NCI-H146 (cell line): Measurements from ENCODE around the gene CCR7.

Source experiments
- DNase-seq: peaks from one replicate; lab custom pipeline; 2025; lab: John Stamatoyannopoulos, UW

Gene CCR7

DNA sequence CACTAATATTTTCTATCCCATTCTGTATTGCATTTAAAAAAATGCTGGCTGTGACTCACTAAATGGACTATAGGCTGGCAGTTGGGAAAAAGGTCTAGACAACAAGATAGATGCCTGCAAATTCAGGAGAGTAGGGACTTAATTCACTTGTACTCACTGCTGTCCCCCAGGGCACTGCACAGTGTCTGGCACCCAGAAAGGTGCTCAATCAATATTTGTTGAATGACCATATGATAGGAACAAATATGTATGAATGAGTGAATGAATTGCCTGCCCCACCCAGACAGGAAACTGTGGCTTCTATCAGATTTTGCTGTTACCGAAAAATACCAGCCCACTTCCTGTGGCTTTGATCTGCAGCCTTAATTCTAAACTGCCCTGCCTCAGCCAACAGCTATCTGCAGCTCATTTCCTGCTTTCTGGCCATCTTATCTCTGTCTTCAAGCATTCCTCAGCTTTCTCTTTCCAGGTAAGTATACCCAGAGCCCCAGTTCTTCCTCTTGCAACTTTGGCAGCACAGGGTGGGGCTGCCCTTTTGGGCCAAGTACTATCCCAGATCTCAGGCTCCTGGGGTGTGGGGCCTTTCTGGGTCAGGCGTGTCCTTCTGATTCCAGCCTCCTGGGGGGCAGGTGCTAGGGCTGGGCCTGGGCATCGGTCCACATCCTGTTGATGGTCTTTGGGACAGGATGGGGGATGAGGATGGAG, 48.5 kb downstream of the CCR7 start:
- no peak for DNase-seq

DNA sequence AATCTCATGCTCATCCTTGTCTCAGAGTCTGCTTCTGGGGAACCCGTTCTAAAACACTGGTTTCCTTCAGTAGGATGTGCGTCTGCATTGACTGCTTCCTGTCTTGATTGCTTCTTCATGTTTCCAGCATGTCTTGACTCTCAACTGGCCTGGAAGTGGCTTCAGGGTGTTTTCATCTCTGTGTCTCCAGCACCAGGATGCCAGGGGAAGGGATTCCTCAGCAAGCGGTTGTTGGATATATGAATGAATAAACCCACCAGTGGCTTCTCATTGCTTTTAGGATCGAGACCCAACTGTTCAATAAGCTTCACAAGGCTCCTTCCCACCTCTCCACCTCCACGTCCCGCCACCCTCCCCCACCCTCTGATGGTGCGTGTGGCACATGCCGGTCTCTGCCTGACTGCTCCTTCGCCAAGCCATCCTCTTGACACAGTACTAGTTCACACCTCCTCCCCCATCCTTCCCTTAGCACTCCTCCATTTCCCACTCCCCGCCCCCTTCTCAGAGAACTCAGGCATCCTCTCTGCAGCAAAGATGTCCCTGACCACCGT, 49.7 kb downstream of the CCR7 start:
- DNase-seq: no peak

DNA sequence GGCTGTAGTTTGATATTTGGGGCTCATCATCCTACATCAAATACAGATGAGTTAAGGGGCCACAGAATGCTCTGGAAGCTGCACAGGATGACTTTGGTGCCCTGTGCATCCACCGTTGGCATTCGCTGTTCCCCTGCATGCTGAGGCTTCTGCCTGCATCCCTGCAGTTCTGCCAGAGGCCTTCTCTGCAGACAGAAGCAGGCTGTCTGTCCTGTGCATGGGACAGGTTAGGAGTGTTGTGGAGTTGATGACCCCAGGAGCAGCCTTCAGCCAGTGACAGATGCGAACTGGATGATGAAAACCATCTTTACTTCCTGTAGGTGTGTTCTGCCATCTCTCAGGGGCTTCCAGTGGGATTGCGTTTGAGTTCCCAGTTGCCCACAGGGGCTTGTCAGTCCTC, 50.3 kb downstream of the CCR7 start:
- DNase-seq: no peak

DNA sequence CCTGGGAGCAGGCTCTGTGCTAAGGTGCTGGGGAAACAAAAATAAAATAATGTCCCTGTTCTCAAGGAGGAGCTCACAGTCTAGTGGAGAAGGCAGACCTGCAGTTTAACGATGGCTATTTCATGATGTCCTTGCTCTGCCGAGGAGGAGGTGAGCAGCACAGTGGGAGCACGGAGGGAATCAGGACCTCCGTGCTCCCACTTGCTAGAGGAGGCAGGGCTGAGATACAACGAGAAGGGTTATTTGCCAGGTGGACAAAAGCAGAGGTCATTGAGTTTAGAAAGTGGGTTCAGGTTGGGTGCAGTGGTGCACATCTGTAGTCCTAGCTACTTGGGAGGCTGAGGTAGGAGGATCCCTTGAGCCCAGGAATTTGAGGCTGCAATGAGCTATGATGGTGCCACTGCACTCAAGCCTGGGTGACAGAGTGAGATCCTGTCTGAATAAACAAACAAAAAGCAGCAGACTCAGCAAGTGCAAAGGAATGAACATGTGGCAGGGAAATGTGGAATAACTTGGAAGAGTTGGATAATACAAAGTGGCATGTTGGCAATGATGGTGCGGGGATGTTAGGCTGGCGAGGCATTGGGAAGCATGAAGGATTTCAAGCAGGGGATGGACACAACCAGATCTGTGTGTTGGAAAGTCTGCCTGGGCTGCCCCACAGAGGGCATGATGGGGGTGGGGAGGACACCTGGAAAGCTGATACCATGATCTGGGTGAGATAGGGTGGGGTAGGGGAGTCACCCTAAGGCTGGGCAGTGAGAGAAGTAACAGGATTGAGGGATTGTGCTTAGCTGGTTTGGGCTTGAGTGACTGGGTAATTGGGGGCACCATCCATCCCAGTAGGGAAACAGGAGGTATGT, 51.0 kb downstream of the CCR7 start:
- DNase-seq: no peak

DNA sequence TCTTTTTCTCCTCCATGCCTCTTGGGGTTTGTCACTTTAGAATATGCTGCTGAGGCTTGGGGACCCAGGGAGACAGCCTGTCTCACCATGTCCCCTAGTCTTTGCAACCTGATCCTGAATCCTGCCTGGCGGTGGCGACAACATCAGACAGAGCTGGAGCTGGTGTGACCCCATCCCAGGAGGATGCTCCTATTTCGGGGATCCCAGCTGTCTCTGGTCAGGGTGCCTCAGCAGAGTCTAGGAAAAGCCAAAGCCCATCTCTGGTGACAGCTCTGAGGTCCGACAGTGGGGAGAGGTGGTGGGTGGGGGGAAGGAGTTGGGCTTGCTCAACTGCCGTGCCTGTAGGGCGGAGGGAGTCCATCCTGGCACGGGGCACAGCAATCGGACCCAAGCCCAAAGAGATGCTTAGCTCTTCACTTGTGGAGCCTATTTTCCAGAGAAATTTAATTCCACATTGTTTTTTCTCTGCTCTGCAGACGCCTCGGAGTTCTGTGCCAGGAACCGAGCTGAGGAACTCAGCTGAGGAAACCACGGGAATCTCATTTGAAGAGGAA, 53.5 kb downstream of the CCR7 start:
- no peak for DNase-seq

DNA sequence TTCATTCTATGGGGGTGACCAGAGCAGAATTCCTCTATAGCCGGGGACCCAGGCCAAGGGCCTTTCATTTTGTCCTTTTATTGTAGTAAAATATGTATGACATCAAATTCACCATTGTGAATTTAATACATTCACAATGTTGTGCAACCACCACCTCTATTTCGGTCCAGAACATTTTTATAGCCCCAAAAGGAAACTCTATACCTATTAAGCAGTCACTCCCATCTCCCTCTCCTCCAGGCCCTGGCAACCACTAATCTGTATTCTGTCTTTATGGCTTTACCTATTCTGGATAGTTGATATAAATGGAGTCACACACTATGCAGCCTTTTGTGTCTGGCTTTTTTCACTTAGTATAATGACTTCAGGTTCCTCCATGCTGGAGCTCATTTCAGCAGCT, 54.1 kb downstream of the CCR7 start:
- no peak for DNase-seq

DNA sequence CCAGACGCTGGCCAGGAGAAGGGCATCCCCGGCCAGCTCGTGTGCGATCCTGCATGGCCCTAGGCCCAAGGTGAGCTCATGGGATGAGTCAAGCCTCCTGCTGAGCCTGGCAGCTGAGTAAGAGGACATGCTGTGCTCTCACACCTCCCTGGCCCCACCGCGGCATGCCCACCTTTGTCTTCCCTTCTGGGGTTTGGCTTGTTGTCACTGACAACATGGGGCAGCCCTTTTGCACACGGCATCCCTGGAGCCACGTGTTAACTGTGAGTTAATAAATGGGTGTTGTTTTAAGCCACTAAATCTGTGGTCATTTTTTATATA, 55.0 kb downstream of the CCR7 start:
- peak; percentile 85 for DNase-seq

DNA sequence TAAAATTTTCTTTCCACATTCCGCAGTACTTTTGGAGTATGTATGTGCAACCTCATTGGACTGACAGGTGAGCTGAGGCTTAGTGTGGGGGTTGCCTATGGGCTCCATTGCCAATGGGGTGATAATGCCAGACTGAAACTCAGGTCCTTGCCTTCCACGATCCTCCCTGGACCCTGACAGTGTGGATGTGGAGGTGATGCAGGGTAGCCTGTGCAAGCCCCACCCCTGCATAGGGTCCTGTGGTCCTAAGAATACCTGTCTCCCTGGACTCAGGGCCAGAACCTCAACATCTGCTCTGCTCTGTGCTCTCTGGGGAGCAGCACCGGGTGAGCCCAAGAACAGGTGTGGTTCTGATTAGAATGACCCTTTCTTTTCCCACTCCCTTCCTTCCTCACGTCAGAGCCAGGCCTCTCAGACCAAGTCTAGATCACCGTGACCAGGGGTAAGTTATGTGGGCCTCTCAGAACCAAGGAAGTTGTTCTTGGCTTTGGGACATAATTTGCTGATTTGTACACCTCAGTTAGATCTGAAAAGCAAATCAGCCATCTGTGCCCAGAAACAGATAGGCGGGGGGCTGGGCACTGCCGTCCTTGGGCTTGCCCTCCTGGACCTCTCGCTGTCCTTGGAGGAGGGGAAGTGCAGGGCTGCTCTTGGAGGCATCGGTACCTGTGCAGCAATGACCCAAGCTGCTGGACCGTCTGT, 55.5 kb downstream of the CCR7 start:
- no peak for DNase-seq

DNA sequence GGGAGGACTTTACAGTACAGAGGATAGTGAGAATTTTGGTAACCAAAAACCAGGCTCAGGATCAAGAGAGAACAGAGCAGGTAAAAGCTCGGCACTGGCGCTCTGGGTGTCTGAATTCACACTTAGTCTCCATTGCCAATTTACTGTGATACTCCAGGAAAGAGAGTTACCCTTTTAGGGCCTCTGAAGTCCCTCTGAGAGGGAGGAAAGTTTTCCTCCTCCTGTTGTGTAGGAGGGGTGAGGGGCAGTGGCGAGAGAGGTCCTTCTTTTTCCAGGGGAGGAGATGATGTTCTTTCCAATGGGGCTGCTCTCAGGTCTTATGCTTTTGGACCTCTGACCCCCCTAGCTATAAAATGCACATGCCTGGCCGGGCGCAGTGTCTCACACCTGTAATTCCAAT, 58.5 kb downstream of the CCR7 start:
- no peak for DNase-seq
